ENCODE data around the gene CPNE8.

The CPNE8 gene

GRCh38 chr12:38838056-38838850, 67.1 kb downstream of the CPNE8 start:
- H3K9me3 ChIP-seq = no peaks in the 10 kb centered on the region
- peak; percentile 15 to 75 for DNase-seq (ENCODE audit: low spot score in 2 of 2)
- in situ Hi-C loops (cut with MboI; ENCODE audit: low sequenced_read_pairs) = no loop called here
- no peak overlapping the region for H3K4me3 ChIP-seq
- H3K36me3 ChIP-seq (replicated peaks) = no peaks in the 10 kb centered on the region
- H3K4me1 ChIP-seq = peaks cover 6% of the 10 kb centered on the region
- H3K27me3 ChIP-seq (ENCODE audit: low read depth) = no peaks in the 10 kb centered on the region

- no peaks in the 10 kb centered on the region for H3K9me3 ChIP-seq
- peaks cover 9% of the 10 kb centered on the region for H3K4me1 ChIP-seq
- H3K4me3 ChIP-seq = no peak overlapping the region
- no peaks in the 10 kb centered on the region for H3K36me3 ChIP-seq (replicated peaks)
- no peaks in the 10 kb centered on the region for H3K27me3 ChIP-seq (ENCODE audit: low read depth)
- no peak for DNase-seq (ENCODE audit: low spot score in 2 of 2)
- in situ Hi-C loops (cut with MboI; ENCODE audit: low sequenced_read_pairs) = no loop called here
These were observed 73.7 kb downstream of the CPNE8 start for GRCh38 chr12:38831715-38832114.

- Histone ChIP-seq H3K27me3 (ENCODE audit: low read depth) (no peaks in the 10 kb centered on the region), H3K36me3 (replicated peaks) (0 out of 2 replicates have a peak, but pooled peaks cover 3% of the 10 kb centered on the region), H3K4me1 (peaks cover 9% of the 10 kb centered on the region), H3K9me3 (no peaks in the 10 kb centered on the region), H3K4me3 (no peak overlapping the region)
- DNase-seq (ENCODE audit: low spot score in 2 of 2) = no peak
- in situ Hi-C loops (cut with MboI; ENCODE audit: low sequenced_read_pairs) = no loop called here
These were observed 80.4 kb downstream of the CPNE8 start for GRCh38 chr12:38825006-38825405.

GRCh38 chr12:38823738-38824137, 81.7 kb downstream of the CPNE8 start:
- in situ Hi-C loops (cut with MboI; ENCODE audit: low sequenced_read_pairs) = no loop called here
- no peak for DNase-seq (ENCODE audit: low spot score in 2 of 2)
- H3K4me1 ChIP-seq = no peaks in the 10 kb centered on the region

GRCh38 chr12:38823314-38823713, 82.1 kb downstream of the CPNE8 start:
- 0 out of 2 replicates have a peak, but pooled peaks cover 3% of the 10 kb centered on the region for H3K36me3 ChIP-seq (replicated peaks)
- H3K27me3 ChIP-seq (ENCODE audit: low read depth) = no peaks in the 10 kb centered on the region
- H3K9me3 ChIP-seq = no peaks in the 10 kb centered on the region
- in situ Hi-C loops (cut with MboI; ENCODE audit: low sequenced_read_pairs) = no loop called here
- no peak overlapping the region for H3K4me3 ChIP-seq
- H3K4me1 ChIP-seq = no peaks in the 10 kb centered on the region
- DNase-seq (ENCODE audit: low spot score in 2 of 2) = no peak

More at GRCh38 chr12:38823738-38824137, 81.7 kb downstream of the CPNE8 start:
- Histone ChIP-seq H3K4me3 (no peak overlapping the region), H3K9me3 (no peaks in the 10 kb centered on the region), H3K36me3 (replicated peaks) (0 out of 2 replicates have a peak, but pooled peaks cover 3% of the 10 kb centered on the region), H3K27me3 (ENCODE audit: low read depth) (no peaks in the 10 kb centered on the region)

- peaks cover 3% of the 10 kb centered on the region for H3K4me1 ChIP-seq
- no peak for DNase-seq (ENCODE audit: low spot score in 2 of 2)
- H3K9me3 ChIP-seq = no peaks in the 10 kb centered on the region
- 0 out of 2 replicates have a peak, but pooled peaks cover 3% of the 10 kb centered on the region for H3K36me3 ChIP-seq (replicated peaks)
- H3K27me3 ChIP-seq (ENCODE audit: low read depth) = no peaks in the 10 kb centered on the region
- in situ Hi-C loops (cut with MboI; ENCODE audit: low sequenced_read_pairs) = no loop called here
- H3K4me3 ChIP-seq = no peak overlapping the region
These were observed 87.4 kb downstream of the CPNE8 start for GRCh38 chr12:38817942-38818341.

GRCh38 chr12:38813923-38814322, 91.5 kb downstream of the CPNE8 start:
- Histone ChIP-seq H3K27me3 (ENCODE audit: low read depth) (no peaks in the 10 kb centered on the region), H3K4me3 (no peak overlapping the region), H3K9me3 (no peaks in the 10 kb centered on the region), H3K4me1 (peaks cover 3% of the 10 kb centered on the region), H3K36me3 (replicated peaks) (peaks cover 7% of the 10 kb centered on the region; the same call in 1 of the 2 replicates)
- in situ Hi-C loops (cut with MboI; ENCODE audit: low sequenced_read_pairs) = no loop called here
- no peak for DNase-seq (ENCODE audit: low spot score in 2 of 2)

- DNase-seq (ENCODE audit: low spot score in 2 of 2) = no peak
- Histone ChIP-seq H3K9me3 (no peaks in the 10 kb centered on the region), H3K4me1 (peaks cover 3% of the 10 kb centered on the region), H3K4me3 (no peak overlapping the region), H3K36me3 (replicated peaks) (peaks cover 7% of the 10 kb centered on the region; the same call in 1 of the 2 replicates), H3K27me3 (ENCODE audit: low read depth) (no peaks in the 10 kb centered on the region)
- in situ Hi-C loops (cut with MboI; ENCODE audit: low sequenced_read_pairs) = no loop called here
These were observed 93.5 kb downstream of the CPNE8 start for GRCh38 chr12:38811814-38812356.

GRCh38 chr12:38809832-38810231, 95.6 kb downstream of the CPNE8 start:
- Histone ChIP-seq H3K4me1 (no peaks in the 10 kb centered on the region), H3K4me3 (no peak overlapping the region), H3K36me3 (replicated peaks) (peaks cover 7% of the 10 kb centered on the region; the same call in 1 of the 2 replicates), H3K9me3 (no peaks in the 10 kb centered on the region), H3K27me3 (ENCODE audit: low read depth) (no peaks in the 10 kb centered on the region)
- no peak for DNase-seq (ENCODE audit: low spot score in 2 of 2)
- in situ Hi-C loops (cut with MboI; ENCODE audit: low sequenced_read_pairs) = no loop called here

- no peak overlapping the region for H3K4me3 ChIP-seq
- DNase-seq (ENCODE audit: low spot score in 2 of 2) = no peak
- in situ Hi-C loops (cut with MboI; ENCODE audit: low sequenced_read_pairs) = no loop called here
- H3K4me1 ChIP-seq = no peaks in the 10 kb centered on the region
- no peaks in the 10 kb centered on the region for H3K27me3 ChIP-seq (ENCODE audit: low read depth)
- H3K36me3 ChIP-seq (replicated peaks) = no peaks in the 10 kb centered on the region
- H3K9me3 ChIP-seq = no peaks in the 10 kb centered on the region
These were observed 117.3 kb downstream of the CPNE8 start for GRCh38 chr12:38788106-38788505.

GRCh38 chr12:38785381-38785780, 120.0 kb downstream of the CPNE8 start:
- Histone ChIP-seq H3K27me3 (ENCODE audit: low read depth) (no peaks in the 10 kb centered on the region), H3K4me3 (no peak overlapping the region), H3K9me3 (no peaks in the 10 kb centered on the region), H3K4me1 (no peaks in the 10 kb centered on the region), H3K36me3 (replicated peaks) (no peaks in the 10 kb centered on the region)
- DNase-seq (ENCODE audit: low spot score in 2 of 2) = no peak
- in situ Hi-C loops (cut with MboI; ENCODE audit: low sequenced_read_pairs) = no loop called here

- in situ Hi-C loops (cut with MboI; ENCODE audit: low sequenced_read_pairs) = no loop called here
- no peak for DNase-seq (ENCODE audit: low spot score in 2 of 2)
- Histone ChIP-seq H3K9me3 (no peaks in the 10 kb centered on the region), H3K36me3 (replicated peaks) (no peaks in the 10 kb centered on the region), H3K4me1 (no peaks in the 10 kb centered on the region), H3K27me3 (ENCODE audit: low read depth) (no peaks in the 10 kb centered on the region), H3K4me3 (no peak overlapping the region)
These were observed 122.1 kb downstream of the CPNE8 start for GRCh38 chr12:38783304-38783703.

- Histone ChIP-seq H3K4me3 (no peak overlapping the region), H3K9me3 (no peaks in the 10 kb centered on the region), H3K27me3 (ENCODE audit: low read depth) (no peaks in the 10 kb centered on the region), H3K36me3 (replicated peaks) (no peaks in the 10 kb centered on the region), H3K4me1 (no peaks in the 10 kb centered on the region)
- no peak for DNase-seq (ENCODE audit: low spot score in 2 of 2)
- in situ Hi-C loops (cut with MboI; ENCODE audit: low sequenced_read_pairs) = no loop called here
These were observed 123.0 kb downstream of the CPNE8 start for GRCh38 chr12:38782359-38782758.

GRCh38 chr12:38776647-38777046, 128.7 kb downstream of the CPNE8 start:
- no peaks in the 10 kb centered on the region for H3K4me1 ChIP-seq
- in situ Hi-C loops (cut with MboI; ENCODE audit: low sequenced_read_pairs) = no loop called here

More at GRCh38 chr12:38776647-38777046, 128.7 kb downstream of the CPNE8 start:
- H3K9me3 ChIP-seq = no peaks in the 10 kb centered on the region
- H3K4me3 ChIP-seq = no peak overlapping the region
- no peaks in the 10 kb centered on the region for H3K27me3 ChIP-seq (ENCODE audit: low read depth)
- DNase-seq (ENCODE audit: low spot score in 2 of 2) = no peak
- no peaks in the 10 kb centered on the region for H3K36me3 ChIP-seq (replicated peaks)

Measured in HAP-1 (cell line).